DND-41 (cell line): ENCODE results near the gene ZNF222.
A peak's percentile ranks its signal among the peaks of the same experiment; 100 is the strongest.

Experiments used
- ATAC-seq: fragments of 200-7000 bp; cut with Tn5 transposase; 3 replicates; pipeline ENCODE4 v1.9.1; 2021; ENCODE audit warnings: low read depth; ENCODE audit not compliant: insufficient read depth
- DNase-seq: peaks from one replicate; pipeline ENCODE4 v3.0.0-alpha.2; 2020
- H2AFZ ChIP-seq: 2 replicates; pipeline ENCODE4 v1.6.0; 2012; ENCODE audit warnings: low read depth, low read length
- H3K27ac ChIP-seq: 2 replicates; pipeline ENCODE4 v1.5.1; 2012; ENCODE audit warnings: low read length, inconsistent platforms
- H3K27me3 ChIP-seq: fragments of 200-600 bp; sonication (generic); 2 replicates; pipeline ENCODE4 v1.6.0; 2012; ENCODE audit warnings: low read length, mild to moderate bottlenecking, inconsistent platforms; ENCODE audit not compliant: insufficient read depth, poor library complexity
- H3K36me3 ChIP-seq: 2 replicates; pipeline ENCODE4 v1.5.1; 2012; ENCODE audit warnings: low read length, inconsistent platforms; ENCODE audit not compliant: insufficient read depth
- H3K4me1 ChIP-seq: 2 replicates; pipeline ENCODE4 v1.5.1; 2012; ENCODE audit warnings: mild to moderate bottlenecking, low read length; ENCODE audit not compliant: insufficient read depth
- H3K4me2 ChIP-seq: 2 replicates; pipeline ENCODE4 v1.6.0; 2012; ENCODE audit warnings: mild to moderate bottlenecking, moderate library complexity, low read length, inconsistent platforms; ENCODE audit not compliant: insufficient read depth
- H3K4me3 ChIP-seq, 2 experiments: fragments of 200-600 bp in 1 of 2; shearing (Covaris generic) in 1 of 2; 2 replicates each; pipeline ENCODE4 v1.5.1; 2012 to 2016; ENCODE audit warnings: inconsistent platforms in 2 of 2, low read length in 2 of 2, mild to moderate bottlenecking in 2 of 2, low read depth in 1 of 2, moderate library complexity in 1 of 2
- H3K79me2 ChIP-seq: 2 replicates; pipeline ENCODE4 v1.6.0; 2012; ENCODE audit warnings: low read length, inconsistent platforms; ENCODE audit not compliant: insufficient read depth
- H3K9ac ChIP-seq: 2 replicates; pipeline ENCODE4 v1.6.0; 2012; ENCODE audit warnings: low read depth, mild to moderate bottlenecking, inconsistent platforms, low read length, moderate library complexity
- H3K9me3 ChIP-seq: 2 replicates; pipeline ENCODE4 v1.5.1; 2012; ENCODE audit warnings: low read length, moderate library complexity, mild to moderate bottlenecking, inconsistent platforms; ENCODE audit not compliant: insufficient read depth, severe bottlenecking
- H4K20me1 ChIP-seq: 2 replicates; pipeline ENCODE4 v1.6.0; 2012; ENCODE audit warnings: low read length; ENCODE audit not compliant: insufficient read depth
- EZH2 ChIP-seq: IDR thresholded peaks from 3 replicates; pipeline ENCODE4 v1.6.1; 2012; ENCODE audit warnings: borderline replicate concordance, low read depth, mild to moderate bottlenecking, moderate library complexity, low read length, inconsistent platforms; ENCODE audit not compliant: severe bottlenecking
- TF ChIP-seq, protein P1 (sequence below): IDR thresholded peaks from 2 replicates; pipeline ENCODE4 v1.5.1; 2012; ENCODE audit warnings: borderline replicate concordance, low read length, moderate library complexity, mild to moderate bottlenecking; ENCODE audit not compliant: poor library complexity, severe bottlenecking; ENCODE audit errors: extremely low read depth

Gene ZNF222

DNA sequence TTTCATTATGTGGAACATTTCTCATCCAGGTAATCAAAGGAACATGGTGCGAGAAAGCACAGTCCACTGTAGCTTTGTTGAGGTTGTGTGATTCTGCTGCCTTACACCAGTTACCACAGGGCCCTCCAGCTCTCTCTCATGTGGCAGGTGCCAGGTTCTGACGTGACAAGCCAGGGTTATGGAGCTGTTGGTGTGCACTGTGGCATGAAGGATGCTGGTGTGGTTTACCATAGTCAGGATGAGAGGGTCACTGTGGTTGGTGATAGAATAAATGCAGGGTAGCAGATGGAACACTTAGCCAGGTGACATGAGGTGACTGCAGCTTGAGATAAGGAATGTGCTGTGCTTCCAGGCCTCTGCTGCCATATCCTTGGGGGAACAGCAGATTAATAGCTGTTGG, 34.0 kb downstream of the ZNF222 start:
- H3K4me1 ChIP-seq: no peaks in the 10 kb centered on the region
- DNase-seq (peak; percentile 32), ATAC-seq (peak; percentile 63)
- no peak overlapping the region for H3K4me2 ChIP-seq
- TF ChIP-seq, protein P1, sequence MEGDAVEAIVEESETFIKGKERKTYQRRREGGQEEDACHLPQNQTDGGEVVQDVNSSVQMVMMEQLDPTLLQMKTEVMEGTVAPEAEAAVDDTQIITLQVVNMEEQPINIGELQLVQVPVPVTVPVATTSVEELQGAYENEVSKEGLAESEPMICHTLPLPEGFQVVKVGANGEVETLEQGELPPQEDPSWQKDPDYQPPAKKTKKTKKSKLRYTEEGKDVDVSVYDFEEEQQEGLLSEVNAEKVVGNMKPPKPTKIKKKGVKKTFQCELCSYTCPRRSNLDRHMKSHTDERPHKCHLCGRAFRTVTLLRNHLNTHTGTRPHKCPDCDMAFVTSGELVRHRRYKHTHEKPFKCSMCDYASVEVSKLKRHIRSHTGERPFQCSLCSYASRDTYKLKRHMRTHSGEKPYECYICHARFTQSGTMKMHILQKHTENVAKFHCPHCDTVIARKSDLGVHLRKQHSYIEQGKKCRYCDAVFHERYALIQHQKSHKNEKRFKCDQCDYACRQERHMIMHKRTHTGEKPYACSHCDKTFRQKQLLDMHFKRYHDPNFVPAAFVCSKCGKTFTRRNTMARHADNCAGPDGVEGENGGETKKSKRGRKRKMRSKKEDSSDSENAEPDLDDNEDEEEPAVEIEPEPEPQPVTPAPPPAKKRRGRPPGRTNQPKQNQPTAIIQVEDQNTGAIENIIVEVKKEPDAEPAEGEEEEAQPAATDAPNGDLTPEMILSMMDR: no peak
- no peak for TF ChIP-seq EZH2
- H3K27me3 ChIP-seq: no peaks in the 10 kb centered on the region
- H2AFZ ChIP-seq: no peak overlapping the region
- H3K4me3 ChIP-seq: no peak overlapping the region
- H3K9ac ChIP-seq: no peak overlapping the region
- H3K9me3 ChIP-seq: no peaks in the 10 kb centered on the region
- H4K20me1 ChIP-seq: no peaks in the 10 kb centered on the region
- peaks cover 21% of the 10 kb centered on the region for H3K36me3 ChIP-seq
- H3K79me2 ChIP-seq: no peaks in the 10 kb centered on the region; the same call in 1 of the 2 replicates
- H3K27ac ChIP-seq: no peak overlapping the region

- peaks cover 21% of the 10 kb centered on the region; the same call in 1 of the 2 replicates for H3K36me3 ChIP-seq
- no peak for DNase-seq
- H3K27me3 ChIP-seq: no peaks in the 10 kb centered on the region
- no peak overlapping the region for H2AFZ ChIP-seq
- H3K27ac ChIP-seq: no peak overlapping the region
- no peak for ATAC-seq
- H3K4me3 ChIP-seq: no peak overlapping the region
- H3K79me2 ChIP-seq: no peaks in the 10 kb centered on the region
- no peak overlapping the region for H3K9ac ChIP-seq
- H3K4me2 ChIP-seq: no peak overlapping the region
- H3K4me1 ChIP-seq: no peaks in the 10 kb centered on the region
- H3K9me3 ChIP-seq: peaks cover 8% of the 10 kb centered on the region
- TF ChIP-seq EZH2: no peak
- TF ChIP-seq, protein P1: no peak
- no peaks in the 10 kb centered on the region for H4K20me1 ChIP-seq
These were observed 35.9 kb downstream of the ZNF222 start for GRCh38 chr19:44061038-44061437.

GRCh38 chr19:44066305-44066704, 41.1 kb downstream of the ZNF222 start:
- Histone ChIP-seq H3K27me3 (no peaks in the 10 kb centered on the region), H3K4me2 (no peak overlapping the region), H3K36me3 (peaks cover 17% of the 10 kb centered on the region; the same call in 1 of the 2 replicates), H3K9me3 (peaks cover 19% of the 10 kb centered on the region), H3K27ac (no peak overlapping the region), H3K9ac (no peak overlapping the region), H2AFZ (no peak overlapping the region), H3K79me2 (no peaks in the 10 kb centered on the region), H3K4me3 (no peak overlapping the region), H3K4me1 (peaks cover 5% of the 10 kb centered on the region), H4K20me1 (no peaks in the 10 kb centered on the region)
- TF ChIP-seq, protein P1: no peak
- no peak for TF ChIP-seq EZH2
- ATAC-seq (no peak), DNase-seq (no peak)

- ATAC-seq (no peak), DNase-seq (no peak)
- Histone ChIP-seq H3K27me3 (no peaks in the 10 kb centered on the region), H3K36me3 (peaks cover 13% of the 10 kb centered on the region; the same call in 1 of the 2 replicates), H2AFZ (no peak overlapping the region), H3K9ac (no peak overlapping the region), H3K79me2 (peaks cover 20% of the 10 kb centered on the region), H3K4me3 (no peak overlapping the region), H3K4me2 (no peak overlapping the region), H3K4me1 (peaks cover 28% of the 10 kb centered on the region), H3K9me3 (peaks cover 19% of the 10 kb centered on the region), H4K20me1 (no peaks in the 10 kb centered on the region), H3K27ac (no peak overlapping the region)
- TF ChIP-seq EZH2: no peak
- TF ChIP-seq, protein P1: no peak
These were observed 44.2 kb downstream of the ZNF222 start for GRCh38 chr19:44069415-44069814.
